B cell (primary cell): ENCODE measurements around the gene EPB41L4B. TPM values are rescaled to one million over a fixed set of nuclear protein-coding genes. Genes with fewer than 3 reads are reported as not detected.

Experiments used
- ATAC-seq: fragments of 200-7000 bp; cut with Tn5 transposase; one replicate; pipeline ENCODE4 v1.10.0; 2021; ENCODE audit warnings: low read depth, mild to moderate bottlenecking, moderate number of reproducible peaks, moderate library complexity
- CTCF ChIA-PET: fragments of 350-600 bp; sonication (Branson Sonifier 250); formaldehyde crosslinking; loops from one replicate; lab custom pipeline; 2021; ENCODE audit warnings: antibody characterized with exemption, inconsistent platforms; lab: Charles Lee
- POLR2A ChIA-PET: fragments of 350-600 bp; sonication (Branson Sonifier 250); formaldehyde crosslinking; loops from one replicate; lab custom pipeline; 2021; ENCODE audit warnings: antibody characterized with exemption; lab: Charles Lee
- DNase-seq: peaks from one replicate; pipeline ENCODE4 v3.0.0; 2013
- H2AFZ ChIP-seq: 2 replicates; pipeline ENCODE4 v1.6.1; 2012; ENCODE audit warnings: mild to moderate bottlenecking, low read depth, low read length; ENCODE audit not compliant: insufficient read depth, poor library complexity, severe bottlenecking
- H3K27ac ChIP-seq, 2 donors: 1 replicate in 1 of 2; 2 replicates in 1 of 2; pipeline ENCODE4 v1.5.1; 2012 to 2013; ENCODE audit warnings: low read length in 2 of 2, mild to moderate bottlenecking in 2 of 2, moderate library complexity in 1 of 2
- H3K27me3 ChIP-seq, 4 experiments: fragments of 200-600 bp in 1 of 4; sonication (generic) in 1 of 4; replicated peaks in 1 of 4; 1 replicate in 2 of 4; 2 replicates in 2 of 4; pipeline versions ENCODE4 v1.6.1 to v1.7.0; 2013 to 2016; ENCODE audit warnings: low read length in 3 of 4, mild to moderate bottlenecking in 2 of 4, mixed read lengths in 1 of 4, moderate library complexity in 1 of 4; ENCODE audit not compliant: insufficient read depth in 4 of 4, control insufficient read depth in 3 of 4; ENCODE audit errors: control extremely low read depth in 1 of 4
- H3K36me3 ChIP-seq, 2 experiments: replicated peaks in 1 of 2; 1 replicate in 1 of 2; 2 replicates in 1 of 2; pipeline versions ENCODE4 v1.6.1 to v1.7.1; 2013; ENCODE audit warnings: low read length in 1 of 2; ENCODE audit not compliant: insufficient read depth in 2 of 2, control insufficient read depth in 1 of 2; ENCODE audit errors: control extremely low read depth in 1 of 2, extremely low read depth in 1 of 2
- H3K4me1 ChIP-seq, 2 donors: fragments of 200-600 bp in 1 of 2; sonication (generic) in 1 of 2; 1 replicate in 1 of 2; 2 replicates in 1 of 2; pipeline versions ENCODE4 v1.5.1 to v1.6.1; 2013 to 2017; ENCODE audit warnings: low read length in 2 of 2; ENCODE audit not compliant: control insufficient read depth in 2 of 2, insufficient read depth in 2 of 2
- H3K4me2 ChIP-seq: replicated peaks from 2 replicates; pipeline ENCODE3; 2012; ENCODE audit warnings: mild to moderate bottlenecking, low read depth, low read length; ENCODE audit not compliant: poor library complexity, severe bottlenecking
- H3K4me3 ChIP-seq, 5 experiments: fragments of 200-600 bp in 1 of 5; sonication (generic) in 1 of 5; 1 replicate in 3 of 5; 2 replicates in 2 of 5; pipeline versions ENCODE4 v1.5.1 to v1.7.0; 2011 to 2016; ENCODE audit warnings: low read length in 4 of 5, mild to moderate bottlenecking in 4 of 5, low read depth in 2 of 5, control low read depth in 1 of 5, moderate library complexity in 1 of 5; ENCODE audit not compliant: insufficient read depth in 1 of 5; ENCODE audit errors: control extremely low read depth in 1 of 5, extremely low read depth in 1 of 5
- H3K79me2 ChIP-seq: fragments of 200-600 bp; sonication (generic); one replicate; pipeline ENCODE4 v1.6.0; 2016; ENCODE audit warnings: low read length; ENCODE audit not compliant: control insufficient read depth, insufficient read depth
- H3K9ac ChIP-seq: fragments of 200-600 bp; sonication (generic); 2 replicates; pipeline ENCODE4 v1.6.1; 2017; ENCODE audit warnings: mild to moderate bottlenecking, low read length, moderate library complexity
- H3K9me3 ChIP-seq, 3 donors: one replicate each; pipeline versions ENCODE4 v1.6.1 to v1.7.1; 2013; ENCODE audit warnings: low read length in 2 of 3; ENCODE audit not compliant: control insufficient read depth in 2 of 3, insufficient read depth in 1 of 3; ENCODE audit errors: control extremely low read depth in 1 of 3
- H4K20me1 ChIP-seq: 2 replicates; pipeline ENCODE4 v1.6.0; 2012; ENCODE audit warnings: mild to moderate bottlenecking, low read length; ENCODE audit not compliant: insufficient read depth, control insufficient read depth, poor library complexity, severe bottlenecking
- H3K27ac Mint-ChIP-seq: one replicate; pipeline ENCODE4 v1.8.0; 2021; ENCODE audit warnings: mixed read lengths
- H3K27me3 Mint-ChIP-seq: one replicate; pipeline ENCODE4 v1.8.0; 2021; ENCODE audit warnings: mixed read lengths
- H3K4me1 Mint-ChIP-seq: one replicate; pipeline ENCODE4 v1.8.0; 2021; ENCODE audit warnings: mixed read lengths
- H3K4me3 Mint-ChIP-seq: one replicate; pipeline ENCODE4 v1.8.0; 2021; ENCODE audit warnings: mixed read lengths
- H3K9me3 Mint-ChIP-seq: one replicate; pipeline ENCODE4 v1.8.0; 2022; ENCODE audit warnings: mixed read lengths; ENCODE audit not compliant: insufficient read depth
- CTCF ChIP-seq: fragments of 200-600 bp; IDR thresholded peaks from one replicate; pipeline ENCODE4 v1.8.0; 2022; ENCODE audit warnings: antibody characterized with exemption, mild to moderate bottlenecking
- EZH2 ChIP-seq: IDR thresholded peaks from 2 replicates; pipeline ENCODE4 v1.6.1; 2012; ENCODE audit warnings: borderline replicate concordance, low read depth, mild to moderate bottlenecking, moderate library complexity, low read length; ENCODE audit not compliant: insufficient read depth, poor library complexity, severe bottlenecking
- WGBS: methylation state at CpG from one replicate; pipeline ENCODE4 v1.1.5; 2013; ENCODE audit warnings: missing lambda C conversion rate; ENCODE audit not compliant: insufficient coverage; 5-methylcytosine and 5-hydroxymethylcytosine counted together
- intact Hi-C: fragments of 100-400 bp; cut with micrococcal nuclease; formaldehyde crosslinking; loops from one replicate; pipeline ENCODE4 v1.10.0; 2022
- polyA plus RNA-seq: library from polyadenylated mRNA; depleted of rRNA; stranded (reverse); fragments of >200 nt; gene quantifications from 2 replicates; pipeline ENCODE4 v1.2.3, GENCODE V29; 2012
- total RNA-seq, 2 donors: library from RNA; stranded (reverse); fragments of 120-200 nt in 1 of 2; gene quantifications; 1 replicate in 1 of 2; 2 replicates in 1 of 2; pipeline versions ENCODE4 v1.2.3 to v1.2.4, GENCODE V29; 2013 to 2022

EPB41L4B gene
- total and polyA plus RNA-seq, 2 donors (not counting 1 experiment from before 2014, with no cell fraction given) = 2.9 TPM; not detected in 1

GRCh38 chr9:109351032-109351431, 30.2 kb upstream of the EPB41L4B start:
- no peak for ATAC-seq
- TF ChIP-seq EZH2 = no peak
- TF ChIP-seq CTCF = no peak
- POLR2A ChIA-PET = interaction anchor here (0.5 kb wide), 1 partner anchor 1951 kb away, joined by 3 read pairs; no protein-coding TSS in a partner anchor

GRCh38 chr9:109349421-109349846, 28.6 kb upstream of the EPB41L4B start:
- TF ChIP-seq CTCF (no peak), EZH2 (no peak)
- H3K36me3 ChIP-seq = no peaks in the 10 kb centered on the region
- Mint-ChIP-seq H3K9me3 (no peaks in the 10 kb centered on the region), H3K27me3 (peaks cover 14% of the 10 kb centered on the region), H3K4me3 (no peak overlapping the region), H3K27ac (no peak overlapping the region), H3K4me1 (no peaks in the 10 kb centered on the region)
- no peak for ATAC-seq
- no peak overlapping the region for H3K4me3 ChIP-seq
- ChIA-PET CTCF (no interaction called here), POLR2A (no interaction called here)
- H2AFZ ChIP-seq = no peak overlapping the region
- no peak overlapping the region for H3K4me2 ChIP-seq
- H3K79me2 ChIP-seq = no peaks in the 10 kb centered on the region
- H4K20me1 ChIP-seq = no peaks in the 10 kb centered on the region
- no peaks in the 10 kb centered on the region for H3K27me3 ChIP-seq
- intact Hi-C loops = no loop called here
- H3K9ac ChIP-seq = no peak overlapping the region
- no peaks in the 10 kb centered on the region for H3K4me1 ChIP-seq
- no peak for DNase-seq
- H3K9me3 ChIP-seq = no peaks in the 10 kb centered on the region
- no peak overlapping the region for H3K27ac ChIP-seq

More at GRCh38 chr9:109351032-109351431, 30.2 kb upstream of the EPB41L4B start:
- H3K4me2 ChIP-seq = no peak overlapping the region
- H3K9me3 ChIP-seq = no peaks in the 10 kb centered on the region
- no peak overlapping the region for H3K4me3 Mint-ChIP-seq
- CTCF ChIA-PET = no interaction called here
- no peak overlapping the region for H3K27ac Mint-ChIP-seq
- no peak overlapping the region for H2AFZ ChIP-seq
- no peak overlapping the region for H3K27ac ChIP-seq
- no peak overlapping the region for H3K9ac ChIP-seq
- DNase-seq = no peak
- H3K4me3 ChIP-seq = no peak overlapping the region
- H4K20me1 ChIP-seq = no peaks in the 10 kb centered on the region
- 86% methylated on average over 2 of the region's 5 CpGs for WGBS
- H3K79me2 ChIP-seq = no peaks in the 10 kb centered on the region
- no peaks in the 10 kb centered on the region for H3K27me3 ChIP-seq
- no peaks in the 10 kb centered on the region for H3K4me1 Mint-ChIP-seq
- H3K4me1 ChIP-seq = no peaks in the 10 kb centered on the region
- no peaks in the 10 kb centered on the region for H3K9me3 Mint-ChIP-seq
- peaks cover 16% of the 10 kb centered on the region for H3K27me3 Mint-ChIP-seq
- no peaks in the 10 kb centered on the region for H3K36me3 ChIP-seq
- intact Hi-C loops = no loop called here
